ENCODE measurements around the gene UTS2R. TPM values are rescaled to one million over a fixed set of nuclear protein-coding genes. Genes with fewer than 3 reads are reported as not detected.

Gene UTS2R
- total RNA-seq, 4 donors from 2014 or later: not detected

DNA sequence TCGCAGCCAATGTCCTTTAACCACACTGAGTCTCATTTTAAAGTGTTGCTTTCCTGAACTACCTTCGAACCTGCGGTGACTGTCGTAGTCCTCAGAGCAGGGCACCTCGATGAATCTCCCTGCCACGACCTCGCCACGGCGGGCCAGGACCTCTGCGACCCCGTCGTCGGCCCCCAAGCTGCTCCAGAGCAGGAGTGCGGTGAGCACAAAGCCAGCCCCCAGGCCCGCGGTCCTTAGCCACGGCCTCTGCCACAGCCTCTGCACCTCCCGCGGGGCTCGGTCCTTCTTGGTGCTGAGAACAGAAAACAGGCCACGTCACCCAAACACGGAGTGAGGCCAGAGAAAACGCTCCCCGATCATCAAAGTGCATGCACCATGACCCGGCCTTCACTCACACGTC is 43.8 kb downstream of the UTS2R start:
- no peak overlapping the region for H3K4me3 ChIP-seq
- peaks cover 0 to 3% of the 10 kb centered on the region in 2 donors for H3K4me1 ChIP-seq
- no peak overlapping the region for H3K27ac ChIP-seq
- H3K27me3 ChIP-seq: no peaks in the 10 kb centered on the region
- TF ChIP-seq, protein P1, sequence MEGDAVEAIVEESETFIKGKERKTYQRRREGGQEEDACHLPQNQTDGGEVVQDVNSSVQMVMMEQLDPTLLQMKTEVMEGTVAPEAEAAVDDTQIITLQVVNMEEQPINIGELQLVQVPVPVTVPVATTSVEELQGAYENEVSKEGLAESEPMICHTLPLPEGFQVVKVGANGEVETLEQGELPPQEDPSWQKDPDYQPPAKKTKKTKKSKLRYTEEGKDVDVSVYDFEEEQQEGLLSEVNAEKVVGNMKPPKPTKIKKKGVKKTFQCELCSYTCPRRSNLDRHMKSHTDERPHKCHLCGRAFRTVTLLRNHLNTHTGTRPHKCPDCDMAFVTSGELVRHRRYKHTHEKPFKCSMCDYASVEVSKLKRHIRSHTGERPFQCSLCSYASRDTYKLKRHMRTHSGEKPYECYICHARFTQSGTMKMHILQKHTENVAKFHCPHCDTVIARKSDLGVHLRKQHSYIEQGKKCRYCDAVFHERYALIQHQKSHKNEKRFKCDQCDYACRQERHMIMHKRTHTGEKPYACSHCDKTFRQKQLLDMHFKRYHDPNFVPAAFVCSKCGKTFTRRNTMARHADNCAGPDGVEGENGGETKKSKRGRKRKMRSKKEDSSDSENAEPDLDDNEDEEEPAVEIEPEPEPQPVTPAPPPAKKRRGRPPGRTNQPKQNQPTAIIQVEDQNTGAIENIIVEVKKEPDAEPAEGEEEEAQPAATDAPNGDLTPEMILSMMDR (IDR thresholded peaks at IDR 0.05): no peak
- no peak for TF ChIP-seq POLR2A (IDR thresholded peaks at IDR 0.05)
- intact Hi-C loops (cut with DNase I; ENCODE audit: low total_unique reads): no loop called here
- H3K36me3 ChIP-seq: no peaks in the 10 kb centered on the region
- H3K9me3 ChIP-seq: no peaks in the 10 kb centered on the region
- no peak for DNase-seq

DNA sequence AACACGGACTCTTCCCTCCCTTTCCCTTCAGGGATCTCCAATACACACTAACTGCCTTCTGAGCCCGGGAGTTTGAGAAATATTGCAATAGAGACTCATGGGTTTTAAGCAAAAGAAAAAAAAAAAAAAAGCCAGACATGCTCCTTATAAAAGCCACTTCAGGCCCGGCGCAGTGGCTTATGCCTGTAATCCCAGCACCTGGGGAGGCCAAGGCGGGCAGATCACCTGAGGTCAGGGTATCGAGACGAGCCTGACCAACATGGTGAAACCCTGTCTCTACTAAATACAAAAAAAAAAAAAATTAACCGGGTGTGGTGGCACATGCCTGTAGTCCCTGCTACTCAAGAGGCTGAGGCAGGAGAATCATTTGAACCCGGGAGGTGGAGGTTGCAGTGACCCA is 44.2 kb downstream of the UTS2R start:
- no peak for DNase-seq
- Histone ChIP-seq H3K4me3 (no peak overlapping the region), H3K27me3 (no peaks in the 10 kb centered on the region), H3K27ac (no peak overlapping the region), H3K9me3 (no peaks in the 10 kb centered on the region), H3K4me1 (peaks cover 0 to 3% of the 10 kb centered on the region in 2 donors), H3K36me3 (no peaks in the 10 kb centered on the region)
- intact Hi-C loops (cut with DNase I; ENCODE audit: low total_unique reads): no loop called here
- TF ChIP-seq POLR2A (IDR thresholded peaks at IDR 0.05): no peak
- TF ChIP-seq, protein P1 (IDR thresholded peaks at IDR 0.05): no peak

DNA sequence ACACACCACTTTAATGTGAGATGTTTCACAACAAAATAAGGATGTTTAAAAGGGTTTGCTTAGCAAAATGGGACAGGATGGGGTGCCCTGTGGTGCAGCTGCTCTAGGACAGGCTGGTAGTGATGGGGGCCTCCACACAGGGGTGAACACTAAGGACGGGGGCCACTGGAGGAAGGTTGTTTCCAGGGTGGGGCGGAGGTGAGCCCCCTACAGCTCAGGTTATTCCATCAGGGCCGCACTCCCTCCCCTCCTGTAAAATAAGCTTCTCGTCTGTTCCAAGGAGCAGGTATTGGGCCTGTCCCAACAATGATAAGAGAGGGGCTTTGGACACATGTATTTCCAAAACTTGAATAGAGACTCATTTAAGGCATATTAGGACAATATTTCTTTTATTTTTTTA is 44.7 kb downstream of the UTS2R start:
- H3K27ac ChIP-seq: no peak overlapping the region
- peaks cover 0 to 3% of the 10 kb centered on the region in 2 donors for H3K4me1 ChIP-seq
- intact Hi-C loops (cut with DNase I; ENCODE audit: low total_unique reads): no loop called here
- no peaks in the 10 kb centered on the region for H3K36me3 ChIP-seq
- TF ChIP-seq, protein P1 (IDR thresholded peaks at IDR 0.05): no peak
- TF ChIP-seq POLR2A (IDR thresholded peaks at IDR 0.05): no peak
- DNase-seq: no peak
- no peaks in the 10 kb centered on the region for H3K9me3 ChIP-seq
- H3K4me3 ChIP-seq: no peak overlapping the region
- no peaks in the 10 kb centered on the region for H3K27me3 ChIP-seq

DNA sequence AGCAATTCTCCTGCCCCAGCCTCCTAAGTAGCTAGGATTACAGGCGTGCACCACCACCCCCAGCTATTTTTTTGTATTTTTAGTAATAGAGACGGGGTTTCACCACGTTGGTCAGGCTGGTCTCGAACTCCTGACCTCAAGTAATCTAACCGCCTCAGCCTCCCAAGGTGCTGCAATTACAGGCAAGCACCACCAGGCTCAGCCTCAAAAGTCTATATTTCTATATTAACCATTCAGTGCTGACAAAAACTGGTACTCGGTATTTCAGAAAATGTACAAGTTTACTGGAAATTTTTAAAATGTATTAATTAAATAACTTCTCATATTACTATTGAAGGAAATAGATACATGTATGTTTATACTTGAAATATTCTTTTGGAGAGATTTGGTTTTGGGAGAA is 45.2 kb downstream of the UTS2R start:
- DNase-seq: no peak
- Histone ChIP-seq H3K4me3 (no peak overlapping the region), H3K9me3 (no peaks in the 10 kb centered on the region), H3K27me3 (no peaks in the 10 kb centered on the region), H3K4me1 (peaks cover 0 to 3% of the 10 kb centered on the region in 2 donors), H3K27ac (no peak overlapping the region), H3K36me3 (no peaks in the 10 kb centered on the region)
- TF ChIP-seq, protein P1 (IDR thresholded peaks at IDR 0.05): no peak
- TF ChIP-seq POLR2A (IDR thresholded peaks at IDR 0.05): no peak
- intact Hi-C loops (cut with DNase I; ENCODE audit: low total_unique reads): no loop called here

DNA sequence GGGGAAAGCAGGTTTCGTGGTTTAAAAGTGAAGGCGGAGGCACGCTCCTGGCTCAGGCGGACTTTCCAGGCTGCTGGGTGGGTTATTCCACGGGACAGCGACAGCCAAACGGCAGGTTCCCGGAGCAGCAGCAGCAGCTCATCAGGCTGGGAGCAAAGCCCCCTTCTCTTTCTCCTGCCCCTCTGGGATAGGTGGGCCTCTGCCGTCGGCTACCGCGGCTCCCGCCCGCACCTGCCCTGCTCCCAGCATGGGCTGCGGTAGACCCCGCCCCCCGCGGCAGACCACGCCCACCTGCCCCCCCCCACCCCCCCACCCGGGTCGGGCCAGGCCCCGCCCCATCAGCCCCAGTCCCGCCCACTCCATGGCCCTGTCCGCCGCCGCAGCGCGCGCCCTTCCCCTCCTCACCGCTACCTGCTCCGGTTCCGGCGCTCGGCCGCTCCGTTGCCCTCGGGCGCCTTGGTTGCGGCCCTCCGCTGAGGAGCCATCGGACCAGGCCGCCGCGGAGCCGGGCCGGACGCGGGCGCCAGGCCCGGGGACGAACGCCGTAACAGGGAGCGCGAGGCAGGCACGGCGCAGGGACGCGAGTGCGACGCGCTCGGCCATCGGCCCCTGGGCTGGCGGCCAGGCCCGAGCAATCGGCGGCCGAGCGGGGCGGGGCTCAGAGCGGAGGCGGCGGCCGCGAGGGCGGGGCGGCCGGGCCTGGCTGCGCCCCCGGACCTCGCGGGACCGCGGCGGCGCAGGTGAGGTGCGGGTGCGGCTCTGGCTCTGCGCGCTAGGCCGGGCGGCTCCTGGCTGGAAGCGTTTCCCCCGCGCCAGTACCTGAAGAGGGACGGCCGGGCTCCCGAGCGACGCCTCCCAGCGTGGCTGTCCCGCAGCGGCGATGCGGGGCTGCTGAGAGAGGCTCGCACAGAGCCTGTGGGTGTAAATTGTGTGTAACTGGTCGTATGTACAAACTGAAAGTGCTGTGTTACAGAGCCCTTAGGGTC is 46.7 kb downstream of the UTS2R start, which contains the start of the genes HEXD and OGFOD3:
Gene HEXD (plus strand): TSS at position 347 of the 986 bp plus-strand sequence. CDS start 1,453 bp downstream, outside the sequence.
Gene OGFOD3 (minus strand): TSS at position 586 of the 986 bp plus-strand sequence. CDS start 101 bp downstream, at position 485.
- intact Hi-C loops (cut with DNase I; ENCODE audit: low total_unique reads): no loop called here

More for the DNA sequence above, 46.7 kb downstream of the UTS2R start, which contains the start of the genes HEXD and OGFOD3:
- Histone ChIP-seq H3K4me3 (peak within 1 kb of the TSS; percentile 46 to 82), H3K4me1 (peaks cover 0 to 3% of the 10 kb centered on the region in 2 donors), H3K9me3 (no peaks in the 10 kb centered on the region), H3K36me3 (no peaks in the 10 kb centered on the region), H3K27me3 (no peaks in the 10 kb centered on the region), H3K27ac (peak within 1 kb of the TSS; percentile 85 to 96)
- peak; percentile 45 to 80 for TF ChIP-seq POLR2A (IDR thresholded peaks at IDR 0.05)
- TF ChIP-seq, protein P1 (IDR thresholded peaks at IDR 0.05): peak in 3 of 4 experiments; percentile 13 to 60 (median 47)
- peak; percentile 69 to 84 for DNase-seq
